ENCODE data around the gene CHMP6.

- no peak for TF ChIP-seq CTCF (conservative IDR thresholded peaks at IDR 0.05; ENCODE audit: low read length)
- TF ChIP-seq EZH2phosphoT487 (IDR thresholded peaks at IDR 0.05; ENCODE audit: borderline replicate concordance) = no peak
Measured at GRCh38 chr17:80992077-80992947, 671 bp downstream of the CHMP6 start.
